ENCODE measurements around the gene SPAG9. TPM values are rescaled to one million over a fixed set of nuclear protein-coding genes. Genes with fewer than 3 reads are reported as not detected.

SPAG9 gene
- total and polyA plus RNA-seq, 10 donors: 10.7 to 94.6 (median 78.3) TPM

DNA sequence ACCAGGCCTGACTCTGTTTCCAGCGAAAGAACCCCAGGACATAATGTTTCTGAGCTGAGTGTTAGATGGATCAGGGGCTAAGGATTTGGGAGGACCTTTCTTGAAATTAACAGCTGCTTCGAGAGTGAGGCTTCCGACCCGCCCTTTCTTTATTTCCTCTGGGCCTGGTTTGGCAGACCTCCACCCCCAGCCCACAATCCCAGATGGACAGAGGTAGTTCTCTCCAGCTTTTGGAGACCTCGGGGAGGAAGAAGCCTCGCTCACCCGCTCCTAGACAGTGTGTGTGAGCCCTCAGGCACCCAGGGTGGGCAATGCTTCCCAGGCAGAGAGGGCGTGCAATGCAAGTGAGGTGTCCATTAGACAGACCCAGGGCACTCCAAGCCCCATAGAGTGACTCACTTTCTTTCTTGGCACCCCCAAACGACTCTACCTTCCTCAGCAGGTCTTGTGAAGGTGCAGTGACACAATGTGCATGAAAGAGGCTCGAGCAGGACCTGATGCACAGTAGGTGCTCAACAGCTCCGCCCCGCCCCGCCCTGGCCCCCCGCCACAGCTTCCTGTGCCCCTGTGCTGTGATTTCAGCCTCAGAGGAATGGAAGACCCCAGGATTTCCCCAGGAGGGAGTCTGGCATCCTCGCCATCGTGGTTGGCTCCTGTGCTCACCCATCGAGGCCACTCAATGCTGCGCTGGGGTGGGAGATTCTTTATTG lies 203.8 kb downstream of the SPAG9 start:
- TF ChIP-seq, protein P1, sequence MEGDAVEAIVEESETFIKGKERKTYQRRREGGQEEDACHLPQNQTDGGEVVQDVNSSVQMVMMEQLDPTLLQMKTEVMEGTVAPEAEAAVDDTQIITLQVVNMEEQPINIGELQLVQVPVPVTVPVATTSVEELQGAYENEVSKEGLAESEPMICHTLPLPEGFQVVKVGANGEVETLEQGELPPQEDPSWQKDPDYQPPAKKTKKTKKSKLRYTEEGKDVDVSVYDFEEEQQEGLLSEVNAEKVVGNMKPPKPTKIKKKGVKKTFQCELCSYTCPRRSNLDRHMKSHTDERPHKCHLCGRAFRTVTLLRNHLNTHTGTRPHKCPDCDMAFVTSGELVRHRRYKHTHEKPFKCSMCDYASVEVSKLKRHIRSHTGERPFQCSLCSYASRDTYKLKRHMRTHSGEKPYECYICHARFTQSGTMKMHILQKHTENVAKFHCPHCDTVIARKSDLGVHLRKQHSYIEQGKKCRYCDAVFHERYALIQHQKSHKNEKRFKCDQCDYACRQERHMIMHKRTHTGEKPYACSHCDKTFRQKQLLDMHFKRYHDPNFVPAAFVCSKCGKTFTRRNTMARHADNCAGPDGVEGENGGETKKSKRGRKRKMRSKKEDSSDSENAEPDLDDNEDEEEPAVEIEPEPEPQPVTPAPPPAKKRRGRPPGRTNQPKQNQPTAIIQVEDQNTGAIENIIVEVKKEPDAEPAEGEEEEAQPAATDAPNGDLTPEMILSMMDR (IDR thresholded peaks at IDR 0.05 in 8 of 11, conservative IDR thresholded peaks at IDR 0.05 in 3 of 11): no peak
- TF ChIP-seq POLR2AphosphoS5 (IDR thresholded peaks at IDR 0.05): no peak
- TF ChIP-seq POLR2A (IDR thresholded peaks at IDR 0.05): no peak
- H3K27ac ChIP-seq: peak overlapping the region in 1 of 8 donors; percentile 3
- H3K27me3 ChIP-seq (replicated peaks in 1 of 7): peaks cover 0 to 6% (median 0%) of the 10 kb centered on the region in 7 donors
- no peak overlapping the region for H3K4me3 ChIP-seq
- H3K36me3 ChIP-seq: no peaks in the 10 kb centered on the region
- intact Hi-C loops (cut with DNase I; ENCODE audit: low total_unique reads): no loop called here
- whole genome bisulfite sequencing, 5 donors: 71 to 82% (median 74%) methylated on average over 15 to 18 of the region's 18 CpGs
- no peak for DNase-seq
- H3K4me1 ChIP-seq: peaks cover 0 to 53% (median 29%) of the 10 kb centered on the region in 6 donors
- H3K9me3 ChIP-seq: no peaks in the 10 kb centered on the region

GRCh38 chr17:50916026-50916707 lies 204.5 kb downstream of the SPAG9 start:
- no peak for DNase-seq
- Histone ChIP-seq H3K27ac (peak overlapping the region in 1 of 8 donors; percentile 3), H3K9me3 (no peaks in the 10 kb centered on the region), H3K27me3 (replicated peaks in 1 of 7) (peaks cover 0 to 6% (median 0%) of the 10 kb centered on the region in 7 donors), H3K4me1 (peaks cover 0 to 54% (median 27%) of the 10 kb centered on the region in 6 donors), H3K4me3 (no peak overlapping the region), H3K36me3 (no peaks in the 10 kb centered on the region)
- intact Hi-C loops (cut with DNase I; ENCODE audit: low total_unique reads): no loop called here
- 84 to 95% (median 89%) methylated on average over 2 of the region's 2 CpGs for WGBS, 5 donors
- TF ChIP-seq POLR2A (IDR thresholded peaks at IDR 0.05) (no peak), POLR2AphosphoS5 (IDR thresholded peaks at IDR 0.05) (no peak)
- TF ChIP-seq, protein P1 (IDR thresholded peaks at IDR 0.05 in 8 of 11, conservative IDR thresholded peaks at IDR 0.05 in 3 of 11): no peak

DNA sequence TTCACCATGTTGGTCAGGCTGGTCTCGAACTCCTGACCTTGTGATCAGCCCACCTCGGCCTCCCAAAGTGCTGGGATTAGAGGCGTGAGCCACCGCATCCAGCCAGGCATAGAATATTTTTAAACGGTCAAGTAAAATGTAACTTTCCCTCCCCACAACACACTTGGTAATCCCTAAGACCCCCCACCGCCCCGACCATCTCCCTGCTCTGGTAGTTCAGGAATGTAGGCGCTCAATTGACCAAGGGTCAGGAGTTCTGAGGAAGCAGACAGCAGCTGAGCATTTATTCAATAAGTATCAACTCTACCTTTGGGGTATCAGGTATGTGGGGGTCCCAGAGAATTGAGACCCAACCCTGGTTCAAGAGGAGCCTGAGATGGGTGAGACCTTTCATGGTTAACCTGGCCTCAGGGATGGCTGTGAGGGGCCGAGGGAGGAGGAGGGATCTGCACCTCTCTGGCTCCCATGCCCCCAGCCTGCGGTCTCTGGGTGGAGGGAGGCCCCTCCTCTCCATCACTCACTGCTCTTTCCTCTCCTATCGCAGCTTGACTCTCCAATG lies 206.1 kb downstream of the SPAG9 start:
- no peak for DNase-seq
- intact Hi-C loops (cut with DNase I; ENCODE audit: low total_unique reads): no loop called here
- Histone ChIP-seq H3K9me3 (no peaks in the 10 kb centered on the region), H3K27me3 (replicated peaks in 1 of 7) (peaks cover 0 to 6% (median 0%) of the 10 kb centered on the region in 7 donors), H3K27ac (no peak overlapping the region), H3K36me3 (no peaks in the 10 kb centered on the region), H3K4me3 (no peak overlapping the region), H3K4me1 (peaks cover 0 to 56% (median 30%) of the 10 kb centered on the region in 6 donors)
- TF ChIP-seq POLR2A (IDR thresholded peaks at IDR 0.05) (no peak), POLR2AphosphoS5 (IDR thresholded peaks at IDR 0.05) (no peak)
- TF ChIP-seq, protein P1 (IDR thresholded peaks at IDR 0.05 in 8 of 11, conservative IDR thresholded peaks at IDR 0.05 in 3 of 11): no peak
- WGBS, 5 donors: 85 to 93% (median 92%) methylated on average over 10 to 11 of the region's 11 CpGs

GRCh38 chr17:50913120-50913519 lies 207.5 kb downstream of the SPAG9 start:
- no peak overlapping the region for H3K4me3 ChIP-seq
- intact Hi-C loops (cut with DNase I; ENCODE audit: low total_unique reads): no loop called here
- H3K9me3 ChIP-seq: no peaks in the 10 kb centered on the region
- no peak overlapping the region for H3K27ac ChIP-seq
- H3K4me1 ChIP-seq: peaks cover 0 to 56% (median 24%) of the 10 kb centered on the region in 6 donors
- DNase-seq: no peak
- WGBS, 5 donors: 87 to 94% (median 90%) methylated on average over 2 of the region's 2 CpGs
- no peaks in the 10 kb centered on the region for H3K36me3 ChIP-seq
- TF ChIP-seq POLR2A (IDR thresholded peaks at IDR 0.05) (no peak), POLR2AphosphoS5 (IDR thresholded peaks at IDR 0.05) (no peak)
- TF ChIP-seq, protein P1 (IDR thresholded peaks at IDR 0.05 in 8 of 11, conservative IDR thresholded peaks at IDR 0.05 in 3 of 11): no peak
- peaks cover 0 to 2% (median 0%) of the 10 kb centered on the region in 7 donors for H3K27me3 ChIP-seq (replicated peaks in 1 of 7)
